Measurements from ENCODE around the gene RBM4.

GRCh38 chr11:66593303-66593635 lies 45.2 kb upstream of the RBM4 start:
- TF ChIP-seq, protein P1, sequence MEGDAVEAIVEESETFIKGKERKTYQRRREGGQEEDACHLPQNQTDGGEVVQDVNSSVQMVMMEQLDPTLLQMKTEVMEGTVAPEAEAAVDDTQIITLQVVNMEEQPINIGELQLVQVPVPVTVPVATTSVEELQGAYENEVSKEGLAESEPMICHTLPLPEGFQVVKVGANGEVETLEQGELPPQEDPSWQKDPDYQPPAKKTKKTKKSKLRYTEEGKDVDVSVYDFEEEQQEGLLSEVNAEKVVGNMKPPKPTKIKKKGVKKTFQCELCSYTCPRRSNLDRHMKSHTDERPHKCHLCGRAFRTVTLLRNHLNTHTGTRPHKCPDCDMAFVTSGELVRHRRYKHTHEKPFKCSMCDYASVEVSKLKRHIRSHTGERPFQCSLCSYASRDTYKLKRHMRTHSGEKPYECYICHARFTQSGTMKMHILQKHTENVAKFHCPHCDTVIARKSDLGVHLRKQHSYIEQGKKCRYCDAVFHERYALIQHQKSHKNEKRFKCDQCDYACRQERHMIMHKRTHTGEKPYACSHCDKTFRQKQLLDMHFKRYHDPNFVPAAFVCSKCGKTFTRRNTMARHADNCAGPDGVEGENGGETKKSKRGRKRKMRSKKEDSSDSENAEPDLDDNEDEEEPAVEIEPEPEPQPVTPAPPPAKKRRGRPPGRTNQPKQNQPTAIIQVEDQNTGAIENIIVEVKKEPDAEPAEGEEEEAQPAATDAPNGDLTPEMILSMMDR (IDR thresholded peaks at IDR 0.05): no peak
- no peak for TF ChIP-seq ZFX (IDR thresholded peaks at IDR 0.05; ENCODE audit: borderline replicate concordance)

All from 22Rv1 (cell line).